H1 (cell line): ENCODE data around the gene AQP2. TPM values are rescaled to one million over a fixed set of nuclear protein-coding genes. Genes with fewer than 3 reads are reported as not detected.

Experiments used
- CTCF ChIA-PET: fragments of 300-600 bp; sonication (Branson Sonifier 250); formaldehyde crosslinking; loops from one replicate; lab custom pipeline; 2021; ENCODE audit not compliant: partially characterized antibody; lab: Charles Lee
- POLR2A ChIA-PET: fragments of 300-600 bp; sonication (Branson Sonifier 250); formaldehyde crosslinking; loops from one replicate; lab custom pipeline; 2021; ENCODE audit warnings: inconsistent platforms; ENCODE audit not compliant: partially characterized antibody; lab: Charles Lee
- DNase-seq, 2 experiments: peaks; one replicate each; pipeline versions ENCODE4 v3.0.0 to v3.0.0-alpha.2; 2010 to 2022; ENCODE audit warnings: low spot score in 2 of 2, low read depth in 1 of 2, mixed read lengths in 1 of 2
- FAIRE-seq: peaks from 2 replicates; lab custom pipeline; 2011; peaks lifted over from hg19 to GRCh38; lab: Jason Lieb, UNC
- H2AFZ ChIP-seq: 2 replicates; pipeline ENCODE4 v1.8.1; 2012; ENCODE audit warnings: low read length, inconsistent platforms
- H2AK5ac ChIP-seq: 2 replicates; pipeline ENCODE4 v1.6.1; 2013; ENCODE audit warnings: low read depth, low read length
- H2BK120ac ChIP-seq: replicated peaks from 2 replicates; pipeline ENCODE3; 2013; ENCODE audit warnings: low read depth, low read length, inconsistent platforms
- H2BK12ac ChIP-seq: 2 replicates; pipeline ENCODE4 v1.6.1; 2013; ENCODE audit warnings: low read depth, low read length
- H2BK15ac ChIP-seq: 2 replicates; pipeline ENCODE4 v1.6.1; 2013; ENCODE audit warnings: low read length
- H2BK20ac ChIP-seq: 2 replicates; pipeline ENCODE4 v1.6.1; 2013; ENCODE audit warnings: low read length
- H2BK5ac ChIP-seq: 2 replicates; pipeline ENCODE4 v1.6.1; 2013; ENCODE audit warnings: low read depth, low read length
- H3K14ac ChIP-seq: 2 replicates; pipeline ENCODE4 v1.6.1; 2013; ENCODE audit warnings: inconsistent platforms; ENCODE audit not compliant: insufficient read length
- H3K18ac ChIP-seq: 2 replicates; pipeline ENCODE4 v1.6.1; 2013; ENCODE audit warnings: low read length; ENCODE audit errors: extremely low read depth
- H3K23ac ChIP-seq: 2 replicates; pipeline ENCODE4 v1.6.1; 2013; ENCODE audit warnings: inconsistent platforms; ENCODE audit not compliant: insufficient read length
- H3K23me2 ChIP-seq: 2 replicates; pipeline ENCODE4 v1.6.1; 2013; ENCODE audit warnings: low read depth, low read length
- H3K27ac ChIP-seq: 2 replicates; pipeline ENCODE4 v1.6.1; 2011; ENCODE audit warnings: low read depth, low read length, inconsistent platforms
- H3K27me3 ChIP-seq, 4 experiments: replicated peaks in 1 of 4; 1 replicate in 1 of 4; 2 replicates in 3 of 4; pipeline versions ENCODE4 v1.6.1 to v1.8.1; 2011 to 2013; ENCODE audit warnings: low read length in 3 of 4, mild to moderate bottlenecking in 3 of 4, inconsistent platforms in 2 of 4, mixed read lengths in 2 of 4, moderate library complexity in 1 of 4; ENCODE audit not compliant: control insufficient read depth in 3 of 4, insufficient read depth in 3 of 4; ENCODE audit errors: extremely low read depth in 1 of 4
- H3K36me3 ChIP-seq, 4 experiments: 2 replicates each; pipeline versions ENCODE4 v1.6.1 to v1.8.1; 2011 to 2013; ENCODE audit warnings: mild to moderate bottlenecking in 4 of 4, low read length in 3 of 4, moderate library complexity in 2 of 4, control low read depth in 1 of 4, inconsistent platforms in 1 of 4; ENCODE audit not compliant: insufficient read depth in 4 of 4, control insufficient read depth in 2 of 4
- H3K4ac ChIP-seq: replicated peaks from 2 replicates; pipeline ENCODE3; 2013; ENCODE audit warnings: low read length, low read depth, mixed read lengths, inconsistent platforms; ENCODE audit not compliant: insufficient read length
- H3K4me1 ChIP-seq, 4 experiments: replicated peaks in 1 of 4; 1 replicate in 1 of 4; 2 replicates in 3 of 4; pipeline versions ENCODE4 v1.6.1 to v1.8.1; 2011 to 2013; ENCODE audit warnings: low read length in 3 of 4, inconsistent platforms in 2 of 4, mixed read lengths in 1 of 4; ENCODE audit not compliant: insufficient read depth in 4 of 4, control insufficient read depth in 3 of 4
- H3K4me2 ChIP-seq, 2 experiments: 2 replicates each; pipeline versions ENCODE4 v1.6.1 to v1.8.1; 2011 to 2013; ENCODE audit warnings: low read depth in 2 of 2, low read length in 2 of 2, control low read depth in 1 of 2, inconsistent platforms in 1 of 2, mild to moderate bottlenecking in 1 of 2; ENCODE audit not compliant: insufficient read depth in 1 of 2
- H3K4me3 ChIP-seq, 4 experiments: fragments of 200-600, 300-600 bp in 1 of 4; sonication (generic), shearing (Covaris generic), sonication (Bioruptor Twin) in 1 of 4; 2 replicates each; pipeline versions ENCODE4 v1.5.1 to v1.8.1; 2011 to 2016; ENCODE audit warnings: low read length in 4 of 4, low read depth in 3 of 4, control low read depth in 2 of 4, inconsistent platforms in 2 of 4, mild to moderate bottlenecking in 2 of 4, mixed read lengths in 1 of 4, moderate library complexity in 1 of 4; ENCODE audit not compliant: insufficient read depth in 2 of 4; ENCODE audit errors: extremely low read depth in 1 of 4
- H3K56ac ChIP-seq: replicated peaks from 2 replicates; pipeline ENCODE3; 2013; ENCODE audit warnings: low read depth, mild to moderate bottlenecking, mixed read lengths, low read length, inconsistent platforms; ENCODE audit not compliant: insufficient read length
- H3K79me1 ChIP-seq: 2 replicates; pipeline ENCODE4 v1.6.1; 2013; ENCODE audit warnings: low read depth, low read length, control low read depth
- H3K79me2 ChIP-seq, 2 experiments: 2 replicates each; pipeline versions ENCODE4 v1.6.1 to v1.8.1; 2012 to 2013; ENCODE audit warnings: low read length in 2 of 2, mild to moderate bottlenecking in 2 of 2, inconsistent platforms in 1 of 2; ENCODE audit not compliant: insufficient read depth in 2 of 2, control insufficient read depth in 1 of 2
- H3K9ac ChIP-seq, 4 experiments: replicated peaks in 1 of 4; 1 replicate in 1 of 4; 2 replicates in 3 of 4; pipeline versions ENCODE4 v1.6.1 to v1.8.1; 2011 to 2013; ENCODE audit warnings: low read depth in 3 of 4, low read length in 3 of 4, control low read depth in 2 of 4, mild to moderate bottlenecking in 2 of 4, moderate library complexity in 2 of 4, inconsistent platforms in 1 of 4; ENCODE audit errors: extremely low read depth in 1 of 4
- H3K9me3 ChIP-seq, 2 experiments: 2 replicates each; pipeline versions ENCODE4 v1.6.1 to v1.8.1; 2012 to 2013; ENCODE audit warnings: mild to moderate bottlenecking in 2 of 2, moderate library complexity in 2 of 2, control low read depth in 1 of 2, inconsistent platforms in 1 of 2, low read depth in 1 of 2, low read length in 1 of 2, mixed read lengths in 1 of 2; ENCODE audit not compliant: insufficient read depth in 2 of 2
- H4K20me1 ChIP-seq, 2 experiments: replicated peaks in 1 of 2; 2 replicates each; pipeline versions ENCODE3 to v1.8.1; 2011 to 2013; ENCODE audit warnings: inconsistent platforms in 2 of 2, low read length in 2 of 2, mild to moderate bottlenecking in 1 of 2; ENCODE audit not compliant: insufficient read depth in 2 of 2, control insufficient read depth in 1 of 2
- H4K5ac ChIP-seq: 2 replicates; pipeline ENCODE4 v1.6.1; 2013; ENCODE audit warnings: low read length, low read depth, mixed read lengths, inconsistent platforms; ENCODE audit not compliant: insufficient read length
- H4K8ac ChIP-seq: 2 replicates; pipeline ENCODE4 v1.8.0; 2013; ENCODE audit warnings: mild to moderate bottlenecking, moderate library complexity, low read length, inconsistent platforms; ENCODE audit not compliant: insufficient read depth; ENCODE audit errors: extremely low read depth
- H4K91ac ChIP-seq: replicated peaks from 2 replicates; pipeline ENCODE3; 2013; ENCODE audit warnings: low read length, mixed read lengths, inconsistent platforms; ENCODE audit not compliant: insufficient read length
- ASH2L ChIP-seq: fragments of 200-600, 300-600 bp; sonication (generic); IDR thresholded peaks from one replicate; pipeline ENCODE4 v1.7.1; 2017; ENCODE audit warnings: low read length
- CBX5 ChIP-seq: fragments of 300-800, 300-1000 bp; sonication (generic); IDR thresholded peaks from 2 replicates; pipeline ENCODE4 v1.7.1; 2016; ENCODE audit warnings: antibody characterized with exemption, low read length, low read depth
- CHD2 ChIP-seq: IDR thresholded peaks from 2 replicates; pipeline ENCODE4 v1.6.1; 2012; ENCODE audit warnings: low read length, improper control_type of control experiment
- CTCF ChIP-seq, 3 experiments: IDR thresholded peaks; 1 replicate in 2 of 3; 2 replicates in 1 of 3; pipeline versions ENCODE4 v1.5.1 to v1.6.1; 2011; ENCODE audit warnings: low read length in 3 of 3, mild to moderate bottlenecking in 3 of 3, inconsistent platforms in 2 of 3, low read depth in 1 of 3, moderate library complexity in 1 of 3; ENCODE audit not compliant: insufficient read depth in 1 of 3; ENCODE audit errors: control extremely low read depth in 1 of 3
- KDM1A ChIP-seq: fragments of 200-600, 300-600 bp; sonication (generic); IDR thresholded peaks from 2 replicates; pipeline ENCODE4 v1.7.1; 2016; ENCODE audit warnings: mild to moderate bottlenecking, low read length, borderline replicate concordance
- MAX ChIP-seq: IDR thresholded peaks from 2 replicates; pipeline ENCODE4 v1.6.1; 2012; ENCODE audit warnings: inconsistent platforms
- RBBP5 ChIP-seq: IDR thresholded peaks from 2 replicates; pipeline ENCODE4 v1.7.1; 2012; ENCODE audit warnings: low read depth, mild to moderate bottlenecking, inconsistent platforms, low read length, moderate library complexity, borderline replicate concordance
- SIN3A ChIP-seq, 2 experiments: IDR thresholded peaks in 1 of 2; conservative IDR thresholded peaks in 1 of 2; 2 replicates each; pipeline ENCODE4 v1.6.1; 2011 to 2012; ENCODE audit warnings: low read length in 2 of 2, improper control_type of control experiment in 1 of 2, low read depth in 1 of 2, mild to moderate bottlenecking in 1 of 2
- SUZ12 ChIP-seq: fragments of 200-600 bp; sonication (generic); IDR thresholded peaks from 2 replicates; pipeline ENCODE4 v1.6.1; 2012; ENCODE audit warnings: mild to moderate bottlenecking, inconsistent platforms, low read length, moderate library complexity, mixed read lengths
- TBP ChIP-seq: IDR thresholded peaks from 2 replicates; pipeline ENCODE4 v1.6.1; 2011; ENCODE audit warnings: low read depth, low read length, improper control_type of control experiment
- TCF12 ChIP-seq: IDR thresholded peaks from 2 replicates; pipeline ENCODE4 v1.6.1; 2011; ENCODE audit warnings: low read depth, mild to moderate bottlenecking, low read length
- YY1 ChIP-seq: IDR thresholded peaks from 2 replicates; pipeline ENCODE4 v1.6.1; 2011; ENCODE audit warnings: low read depth, mild to moderate bottlenecking, low read length
- WGBS, 2 experiments: shearing (Covaris generic) in 1 of 2; methylation state at CpG; one replicate each; pipeline versions ENCODE4 v1.1.6 to v1.1.7; 2013 to 2015; ENCODE audit warnings: low lambda C conversion rate in 2 of 2, mixed read lengths in 2 of 2, inconsistent platforms in 1 of 2, low coverage in 1 of 2, missing lambda C conversion rate in 1 of 2; ENCODE audit not compliant: insufficient replicate concordance in 2 of 2, insufficient coverage in 1 of 2, insufficient read length in 1 of 2; ENCODE audit errors: extremely low coverage in 1 of 2, missing lambda C conversion rate in 1 of 2; 5-methylcytosine and 5-hydroxymethylcytosine counted together
- polyA plus RNA-seq, 7 experiments: library from polyadenylated mRNA; depleted of rRNA in 3 of 7; stranded (reverse) in 5 of 7; unstranded in 2 of 7; fragments of >200 nt in 5 of 7; fragments of 200-250 nt in 2 of 7; gene quantifications; 1 replicate in 5 of 7; 2 replicates in 1 of 7; 4 replicates in 1 of 7; pipeline versions ENCODE4 v1.2.1 to v1.2.3, GENCODE V29; 2011 to 2013; ENCODE audit warnings: missing spikeins in 2 of 7, mixed read lengths in 2 of 7
- total RNA-seq: library from RNA; stranded (reverse); fragmentation: NEBNext Ultra II Directional; extraction: Animal tissue kit (Norgen Biotek cat#: 25700); gene quantifications from 2 replicates; pipeline ENCODE4 v1.2.1, GENCODE V29; 2021

The AQP2 gene
- total and polyA plus RNA-seq, 2 of the 8 experiments (the other 6 are each of a cell fraction or from before 2014, with no cell fraction given): not detected

- WGBS, 2 experiments: 89% methylated on average over 3 of the region's 3 CpGs; no CpG with 5 or more reads in 1 of the 2 experiments
Measured at GRCh38 chr12:49979791-49980190, 29.3 kb downstream of the AQP2 start.

More at GRCh38 chr12:49979791-49980190, 29.3 kb downstream of the AQP2 start:
- H3K56ac ChIP-seq: no peak overlapping the region
- no peak overlapping the region for H3K4me2 ChIP-seq
- FAIRE-seq: no peak
- no peaks in the 10 kb centered on the region for H3K9me3 ChIP-seq
- H3K27ac ChIP-seq: no peak overlapping the region
- H2BK15ac ChIP-seq: no peak overlapping the region
- no peak overlapping the region for H2BK5ac ChIP-seq
- POLR2A ChIA-PET: interaction anchor here (0.6 to 0.7 kb wide), 2 partner anchors 10 to 19 kb away, joined by 3 read pairs; no protein-coding TSS in a partner anchor
- H3K23ac ChIP-seq: no peak overlapping the region
- no peaks in the 10 kb centered on the region for H3K79me1 ChIP-seq
- no peak overlapping the region for H3K14ac ChIP-seq
- no peak overlapping the region for H4K8ac ChIP-seq
- no peak overlapping the region for H3K4ac ChIP-seq
- H2AFZ ChIP-seq: no peak overlapping the region
- no peaks in the 10 kb centered on the region for H3K36me3 ChIP-seq
- H2BK20ac ChIP-seq: no peak overlapping the region
- H3K27me3 ChIP-seq: no peaks in the 10 kb centered on the region
- H4K5ac ChIP-seq: no peak overlapping the region
- H4K91ac ChIP-seq: no peak overlapping the region
- H3K23me2 ChIP-seq: no peaks in the 10 kb centered on the region
- H3K4me3 ChIP-seq: no peak overlapping the region
- H3K4me1 ChIP-seq: peaks cover 0 to 14% (median 5%) of the 10 kb centered on the region in 4 experiments; a peak in 6 of 7 replicates
- no peak overlapping the region for H3K18ac ChIP-seq
- H2AK5ac ChIP-seq: no peak overlapping the region
- CTCF ChIA-PET: interaction anchor here (0.7 to 23.0 kb wide), 9 partner anchors 10 to 462 kb away, joined by 3 to 420 read pairs (median 7); partner anchors contain the start of genes AQP5, AQP6 and ASIC1
- no peaks in the 10 kb centered on the region for H4K20me1 ChIP-seq
- H2BK12ac ChIP-seq: no peak overlapping the region
- no peak for DNase-seq
- no peak for TF ChIP-seq RBBP5
- no peak for TF ChIP-seq CHD2
- no peak for TF ChIP-seq SIN3A (conservative IDR thresholded peaks at IDR 0.05 in 1 of 2, IDR thresholded peaks at IDR 0.05 in 1 of 2; ENCODE audit: low read depth in 1 of 2, low read length in 2 of 2)
- no peak for TF ChIP-seq CTCF (IDR thresholded peaks at IDR 0.05; ENCODE audit: control extremely low read depth in 1 of 3, insufficient read depth in 1 of 3, low read depth in 1 of 3, low read length in 3 of 3)
- no peak for TF ChIP-seq ASH2L
- no peak for TF ChIP-seq TBP
- no peak for TF ChIP-seq YY1
- no peak for TF ChIP-seq MAX
- TF ChIP-seq CBX5: no peak
- no peak for TF ChIP-seq KDM1A
- no peak for TF ChIP-seq SUZ12
- TF ChIP-seq TCF12: no peak
- H3K79me2 ChIP-seq: no peaks in the 10 kb centered on the region
- no peak overlapping the region for H3K9ac ChIP-seq
- no peak overlapping the region for H2BK120ac ChIP-seq
